IPS DF 6.9 (cell line): ENCODE results near the gene CAMK1G.

Experiments used
- DNase-seq: peaks from one replicate; pipeline ENCODE4 v3.0.0-alpha.2; 2013; ENCODE audit warnings: low read depth, low spot score
- H3K27ac ChIP-seq: one replicate; pipeline ENCODE4 v1.5.1; 2013; ENCODE audit warnings: low read length, control low read depth
- H3K27me3 ChIP-seq: 2 replicates; pipeline ENCODE4 v1.6.1; 2013; ENCODE audit warnings: mild to moderate bottlenecking, low read length; ENCODE audit not compliant: control insufficient read depth, insufficient read depth
- H3K36me3 ChIP-seq: 2 replicates; pipeline ENCODE4 v1.6.1; 2013; ENCODE audit warnings: low read length; ENCODE audit not compliant: control insufficient read depth, insufficient read depth
- H3K4me1 ChIP-seq: 2 replicates; pipeline ENCODE4 v1.6.1; 2013; ENCODE audit warnings: low read length; ENCODE audit not compliant: control insufficient read depth, insufficient read depth
- H3K4me3 ChIP-seq: 2 replicates; pipeline ENCODE4 v1.5.1; 2013; ENCODE audit warnings: mild to moderate bottlenecking, low read length
- H3K9me3 ChIP-seq: 2 replicates; pipeline ENCODE4 v1.6.1; 2013; ENCODE audit warnings: low read length, inconsistent platforms; ENCODE audit not compliant: control insufficient read depth, insufficient read depth
- WGBS: extraction: QIAGEN DNeasy Blood & Tissue Kit; methylation state at CpG from one replicate; pipeline ENCODE4 v1.1.7; 2013; ENCODE audit warnings: mixed read lengths, missing lambda C conversion rate; ENCODE audit not compliant: insufficient read length, insufficient coverage; 5-methylcytosine and 5-hydroxymethylcytosine counted together

The CAMK1G gene

DNA sequence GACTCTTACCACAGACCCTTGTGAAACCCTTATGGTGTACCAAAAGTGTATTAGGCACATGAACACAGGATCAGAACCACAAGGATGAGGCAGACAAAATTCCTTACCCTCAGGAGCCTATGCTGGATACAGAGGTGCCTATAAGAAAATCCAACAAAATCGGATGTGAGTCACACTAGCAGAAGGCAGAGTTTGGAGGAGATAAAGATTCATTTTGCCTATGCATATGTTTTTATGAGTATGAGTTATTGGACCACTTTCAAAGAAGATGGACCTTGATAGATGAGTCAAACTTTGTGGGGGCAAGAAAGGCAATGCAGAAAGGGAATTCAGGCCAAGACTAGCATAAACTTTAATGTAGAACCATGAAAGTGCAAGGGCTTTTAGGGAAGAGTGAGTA is 17.0 kb downstream of the CAMK1G start:
- no CpG with 5 or more reads among the region's 1 CpG for WGBS
- Histone ChIP-seq H3K27me3 (no peaks in the 10 kb centered on the region), H3K4me1 (no peaks in the 10 kb centered on the region), H3K27ac (no peak overlapping the region), H3K9me3 (no peaks in the 10 kb centered on the region), H3K36me3 (no peaks in the 10 kb centered on the region), H3K4me3 (no peak overlapping the region)
- DNase-seq = no peak

DNA sequence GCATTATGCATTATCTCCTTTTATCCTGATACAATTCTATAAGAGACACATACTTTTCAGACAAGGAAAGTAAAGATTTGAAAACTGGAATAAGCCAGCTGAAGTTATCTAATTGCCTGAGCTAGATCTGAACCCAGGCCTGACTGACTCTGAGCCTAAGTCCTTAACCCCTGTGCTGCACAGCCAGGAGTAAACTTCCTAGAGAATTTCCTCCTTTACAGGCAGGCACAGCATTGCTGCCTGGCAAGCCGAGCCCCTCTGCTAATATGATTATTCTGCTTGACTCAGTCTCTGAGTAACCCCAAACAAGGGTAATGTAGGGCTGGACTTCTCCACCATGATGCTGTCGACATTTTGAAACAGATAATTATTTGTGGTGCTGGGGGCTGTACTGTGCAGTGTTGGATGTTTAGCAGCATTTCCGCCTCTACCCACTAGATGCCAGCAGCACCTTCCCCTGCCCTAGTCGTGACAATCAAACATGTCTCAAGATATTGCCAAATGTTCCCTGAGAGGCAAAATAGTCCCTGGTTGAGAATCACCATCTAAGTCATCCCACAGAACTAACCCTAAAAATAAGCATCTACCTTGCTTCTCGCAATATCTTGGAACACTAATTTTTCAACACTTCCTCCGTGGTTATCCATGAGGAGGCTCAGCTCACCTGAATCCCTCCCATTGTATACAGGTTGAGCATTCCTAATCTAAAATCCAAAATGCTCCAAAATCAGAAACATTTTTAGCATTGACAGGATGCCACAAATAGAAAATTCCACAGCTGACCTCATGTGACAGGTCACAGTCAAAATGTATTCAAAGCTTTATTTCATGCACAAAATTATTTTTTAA is 18.5 kb downstream of the CAMK1G start:
- Histone ChIP-seq H3K36me3 (no peaks in the 10 kb centered on the region), H3K27me3 (no peaks in the 10 kb centered on the region), H3K4me1 (no peaks in the 10 kb centered on the region), H3K4me3 (no peak overlapping the region), H3K27ac (no peak overlapping the region), H3K9me3 (no peaks in the 10 kb centered on the region)
- no peak for DNase-seq
- no CpG with 5 or more reads among the region's 6 CpGs for WGBS

GRCh38 chr1:209603877-209604276 is 20.4 kb downstream of the CAMK1G start:
- Histone ChIP-seq H3K4me1 (no peaks in the 10 kb centered on the region), H3K9me3 (no peaks in the 10 kb centered on the region), H3K4me3 (no peak overlapping the region), H3K27me3 (no peaks in the 10 kb centered on the region), H3K36me3 (no peaks in the 10 kb centered on the region), H3K27ac (no peak overlapping the region)
- WGBS = no CpG with 5 or more reads among the region's 5 CpGs
- DNase-seq = no peak

DNA sequence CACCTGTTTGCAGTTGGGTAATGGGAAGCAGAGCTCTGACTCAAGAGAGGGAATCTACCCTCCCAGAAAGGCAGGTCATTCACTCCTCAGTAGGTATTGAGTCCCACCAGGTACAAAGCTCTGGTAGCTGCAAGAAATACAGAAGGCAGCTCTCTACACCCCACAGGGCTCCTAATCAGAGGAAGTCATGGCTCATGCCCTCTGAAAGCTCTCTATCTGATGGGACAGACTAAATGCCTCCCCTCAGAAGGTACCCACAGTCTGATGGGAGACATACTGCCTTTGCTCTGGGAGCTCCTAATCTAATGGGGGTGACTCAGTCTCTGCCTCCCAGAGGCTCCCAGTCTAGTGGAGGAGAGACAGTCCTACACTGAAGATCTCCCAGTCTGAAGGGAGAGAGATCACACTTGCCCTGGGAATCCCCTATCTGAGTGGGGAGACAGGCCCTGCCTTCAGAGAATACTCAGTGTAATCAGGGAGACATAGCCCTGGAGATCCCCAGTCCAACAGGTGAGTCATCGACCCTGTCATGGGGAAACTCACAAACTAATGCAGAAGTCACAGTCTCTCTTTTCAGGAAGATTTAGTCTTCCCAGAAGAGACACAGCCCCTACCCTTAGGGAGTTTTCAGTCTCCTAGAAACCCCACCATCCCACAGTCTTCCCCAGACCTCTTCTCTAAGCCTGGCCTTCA is 23.7 kb downstream of the CAMK1G start:
- Histone ChIP-seq H3K36me3 (no peaks in the 10 kb centered on the region), H3K9me3 (no peaks in the 10 kb centered on the region), H3K4me3 (no peak overlapping the region), H3K4me1 (no peaks in the 10 kb centered on the region), H3K27ac (no peak overlapping the region), H3K27me3 (no peaks in the 10 kb centered on the region)
- no CpG with 5 or more reads among the region's 1 CpG for WGBS
- DNase-seq = no peak

DNA sequence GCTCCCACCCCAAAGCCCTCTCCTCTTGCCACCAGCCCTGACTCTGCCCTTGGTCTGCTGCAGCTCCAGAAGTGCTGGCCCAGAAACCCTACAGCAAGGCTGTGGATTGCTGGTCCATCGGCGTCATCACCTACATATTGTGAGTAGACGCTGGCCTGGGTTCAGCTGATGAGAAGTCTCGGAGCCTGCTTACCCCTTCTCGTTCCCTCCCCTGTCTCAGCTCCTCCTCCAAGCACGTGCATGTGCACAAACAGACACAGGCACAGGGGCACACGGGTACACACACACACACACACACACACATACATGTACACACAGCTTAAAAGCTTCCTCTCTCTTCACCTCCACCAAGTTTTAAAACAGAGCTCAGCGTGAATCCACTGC is 24.3 kb downstream of the CAMK1G start:
- Histone ChIP-seq H3K9me3 (no peaks in the 10 kb centered on the region), H3K4me3 (no peak overlapping the region), H3K4me1 (no peaks in the 10 kb centered on the region), H3K27ac (no peak overlapping the region), H3K36me3 (no peaks in the 10 kb centered on the region), H3K27me3 (no peaks in the 10 kb centered on the region)
- no peak for DNase-seq
- WGBS = no CpG with 5 or more reads among the region's 8 CpGs

DNA sequence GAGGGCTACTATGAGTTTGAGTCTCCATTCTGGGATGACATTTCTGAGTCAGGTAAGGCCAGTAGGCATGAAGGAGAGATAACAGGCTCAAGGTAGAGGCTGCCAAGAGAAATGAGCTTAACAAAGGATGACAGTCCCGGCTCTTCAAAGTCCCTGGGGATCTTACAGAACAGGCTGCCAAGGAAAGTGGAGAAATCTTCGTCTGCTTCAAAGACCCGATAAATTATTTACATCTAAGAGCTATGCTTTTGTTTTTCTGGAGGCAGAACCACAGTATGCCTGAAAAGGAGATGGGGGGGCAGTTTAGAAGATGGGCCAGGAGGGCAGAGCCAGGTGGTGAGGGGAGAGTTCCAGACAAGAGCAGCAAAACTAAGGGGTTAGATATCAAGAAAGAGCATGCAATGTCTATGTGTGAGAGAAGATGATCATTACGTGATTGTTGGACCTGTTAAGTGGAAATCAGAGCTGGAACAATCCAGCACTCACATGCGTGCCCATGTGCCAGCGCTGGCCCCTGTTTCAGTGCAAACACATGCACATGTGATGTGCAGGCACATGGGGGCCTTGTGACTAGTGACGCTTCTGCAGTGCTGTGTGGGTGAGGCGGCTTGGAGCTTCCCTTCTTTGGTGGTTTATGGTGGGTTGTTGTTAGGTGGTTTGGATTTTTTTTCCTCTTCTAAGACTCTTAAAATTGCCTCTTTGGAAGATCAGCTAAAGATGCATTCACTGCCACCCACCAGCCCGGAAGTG is 25.7 kb downstream of the CAMK1G start:
- no peak overlapping the region for H3K4me3 ChIP-seq
- no peaks in the 10 kb centered on the region; the same call in 1 of the 2 replicates for H3K27me3 ChIP-seq
- H3K4me1 ChIP-seq = no peaks in the 10 kb centered on the region
- no peak for DNase-seq
- WGBS = no CpG with 5 or more reads among the region's 9 CpGs
- no peaks in the 10 kb centered on the region for H3K9me3 ChIP-seq
- no peak overlapping the region for H3K27ac ChIP-seq
- no peaks in the 10 kb centered on the region for H3K36me3 ChIP-seq

GRCh38 chr1:209609791-209610630 is 26.5 kb downstream of the CAMK1G start:
- Histone ChIP-seq H3K4me1 (no peaks in the 10 kb centered on the region), H3K36me3 (no peaks in the 10 kb centered on the region), H3K9me3 (no peaks in the 10 kb centered on the region), H3K27me3 (no peaks in the 10 kb centered on the region; the same call in 1 of the 2 replicates), H3K4me3 (no peak overlapping the region), H3K27ac (no peak overlapping the region)
- WGBS = no CpG with 5 or more reads among the region's 8 CpGs
- no peak for DNase-seq

DNA sequence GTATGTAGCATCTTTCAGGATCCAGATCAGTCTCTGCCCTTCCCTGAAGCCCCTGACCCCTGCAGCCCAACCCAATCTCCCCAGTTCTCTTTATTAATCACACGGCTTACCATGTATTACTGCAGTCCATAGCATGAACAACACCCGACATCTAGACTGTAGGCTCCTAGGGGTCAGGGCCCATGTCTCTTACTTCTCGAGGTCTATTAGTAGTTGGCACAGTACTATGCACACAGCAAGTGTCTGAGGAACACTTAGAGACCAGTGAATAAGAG is 27.1 kb downstream of the CAMK1G start:
- Histone ChIP-seq H3K27me3 (no peaks in the 10 kb centered on the region; the same call in 1 of the 2 replicates), H3K9me3 (no peaks in the 10 kb centered on the region), H3K27ac (no peak overlapping the region), H3K4me1 (no peaks in the 10 kb centered on the region), H3K36me3 (no peaks in the 10 kb centered on the region), H3K4me3 (no peak overlapping the region)
- no peak for DNase-seq
- no CpG with 5 or more reads among the region's 3 CpGs for WGBS

GRCh38 chr1:209611771-209612570 is 28.5 kb downstream of the CAMK1G start:
- no CpG with 5 or more reads among the region's 13 CpGs for WGBS
- no peak for DNase-seq
- Histone ChIP-seq H3K36me3 (no peaks in the 10 kb centered on the region), H3K4me3 (no peak overlapping the region), H3K4me1 (no peaks in the 10 kb centered on the region), H3K9me3 (no peaks in the 10 kb centered on the region), H3K27me3 (no peaks in the 10 kb centered on the region; the same call in 1 of the 2 replicates), H3K27ac (no peak overlapping the region)
